GM19238 (cell line): ENCODE results near the gene UVSSA.
"Not testable (repeated sequence)": the region's sequence is repeated elsewhere in the genome, so short reads cannot be mapped to it uniquely, and the experiment has no call there.

ENCODE experiments used
- DNase-seq: peaks from one replicate; pipeline ENCODE4 v3.0.0; 2011; ENCODE audit warnings: low spot score; ENCODE audit not compliant: insufficient read length

The UVSSA gene

GRCh38 chr4:1316537-1317168 is 30.4 kb upstream of the UVSSA start:
- DNase-seq: no peak

- DNase-seq: no peak
Observed at GRCh38 chr4:1317177-1318045, 29.6 kb upstream of the UVSSA start.

DNA sequence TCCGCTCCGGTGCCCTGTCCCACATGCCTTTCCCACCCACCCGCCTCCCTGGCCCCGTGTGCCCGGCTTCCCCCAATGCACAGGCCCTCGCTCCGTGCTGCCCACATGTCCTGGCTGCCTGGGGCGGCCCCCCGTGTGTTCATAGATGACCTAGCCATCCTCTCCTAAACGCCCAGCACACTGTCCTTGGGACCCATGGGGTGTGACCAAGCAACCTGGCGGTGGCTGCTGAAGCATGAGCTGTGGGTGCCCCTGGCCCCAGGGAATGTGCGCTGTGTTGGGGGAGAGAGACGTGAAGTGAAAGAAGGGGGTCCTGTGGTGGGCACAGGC is 29.0 kb upstream of the UVSSA start:
- DNase-seq: no peak

DNA sequence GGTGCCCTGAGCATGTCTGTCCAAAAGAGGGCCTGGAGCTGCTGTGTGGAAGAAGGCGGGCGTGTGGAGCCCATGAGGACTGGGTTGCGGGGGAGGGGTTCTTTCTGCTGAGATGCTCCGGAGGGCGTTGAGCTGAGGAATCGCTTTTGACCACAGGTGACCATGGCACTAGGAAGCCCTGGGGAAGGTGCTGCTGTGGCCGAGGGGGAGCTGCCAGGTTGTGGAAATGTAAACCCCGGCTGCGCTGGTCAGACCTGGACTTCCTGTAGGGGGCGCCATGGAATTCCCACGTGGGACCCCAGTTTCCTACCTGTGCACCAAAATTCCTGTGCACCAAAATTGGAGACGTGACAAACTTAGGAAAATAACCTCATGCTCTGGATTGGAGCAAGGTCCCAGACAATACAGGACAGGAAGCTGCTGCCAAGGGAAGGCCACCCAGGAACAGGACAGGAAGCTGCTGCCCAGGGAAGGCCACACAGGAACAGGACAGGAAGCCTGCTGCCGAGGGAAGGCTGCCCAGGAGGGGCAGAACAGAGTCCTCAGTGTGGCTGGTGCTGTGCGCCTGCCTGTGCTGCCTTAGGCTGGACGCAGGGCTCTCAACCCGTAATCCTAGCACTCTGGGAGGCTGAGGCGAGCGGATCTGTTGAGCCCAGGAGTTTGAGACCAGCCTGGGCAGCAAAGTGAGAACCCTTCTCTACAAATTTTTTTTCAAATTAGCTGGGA is 28.4 kb upstream of the UVSSA start:
- no peak for DNase-seq

GRCh38 chr4:1321486-1321885 is 25.5 kb upstream of the UVSSA start:
- DNase-seq: no peak

- no peak for DNase-seq
Observed at GRCh38 chr4:1321946-1322650, 24.9 kb upstream of the UVSSA start.

- DNase-seq: no peak
Observed at GRCh38 chr4:1323280-1323634, 23.8 kb upstream of the UVSSA start.

GRCh38 chr4:1323635-1324442 is 23.2 kb upstream of the UVSSA start:
- DNase-seq: no peak

DNA sequence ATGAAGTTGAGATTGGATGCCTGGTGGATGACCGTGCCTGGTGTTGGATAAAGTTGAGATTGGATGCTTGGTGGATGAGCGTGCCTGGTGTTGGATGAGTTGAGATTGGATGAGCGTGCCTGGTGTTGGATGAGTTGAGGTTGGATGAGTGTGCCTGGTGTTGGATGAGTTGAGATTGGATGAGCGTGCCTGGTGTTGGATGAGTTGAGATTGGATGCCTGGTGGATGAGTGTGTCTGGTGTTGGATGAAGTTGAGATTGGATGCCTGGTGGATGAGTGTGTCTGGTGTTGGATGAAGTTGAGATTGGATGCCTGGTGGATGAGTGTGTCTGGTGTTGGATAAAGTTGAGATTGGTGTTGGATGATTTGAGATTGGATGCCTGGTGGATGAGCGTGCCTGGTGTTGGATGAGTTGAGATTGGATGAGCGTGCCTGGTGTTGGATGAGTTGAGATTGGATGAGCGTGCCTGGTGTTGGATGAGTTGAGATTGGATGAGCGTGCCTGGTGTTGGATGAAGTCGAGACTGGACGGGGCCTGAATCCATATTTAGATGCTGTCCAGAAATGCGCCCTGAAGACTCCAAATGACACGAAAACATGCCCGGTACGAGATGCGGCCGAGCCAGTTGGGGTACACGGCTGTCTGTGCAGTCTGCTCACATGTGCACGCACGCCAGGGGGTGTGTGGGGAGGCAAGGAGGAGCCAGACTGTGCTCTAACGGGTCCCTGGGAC is 22.4 kb upstream of the UVSSA start:
- not testable (repeated sequence) for DNase-seq

DNA sequence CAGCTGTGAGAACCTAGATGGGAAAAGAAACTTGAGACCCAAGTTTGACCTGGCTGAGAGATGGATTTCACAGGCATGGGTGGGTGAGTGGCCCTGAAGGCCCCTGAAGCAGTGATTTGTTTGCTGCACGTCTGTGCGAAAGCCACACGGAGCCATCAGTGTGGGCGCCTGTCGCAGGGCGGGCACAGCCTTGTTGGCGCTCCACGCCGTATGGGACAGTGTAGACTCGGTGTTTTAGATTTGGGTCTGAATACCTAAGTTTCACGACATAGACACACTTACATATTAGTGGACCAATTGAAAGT is 21.9 kb upstream of the UVSSA start:
- no peak for DNase-seq

DNA sequence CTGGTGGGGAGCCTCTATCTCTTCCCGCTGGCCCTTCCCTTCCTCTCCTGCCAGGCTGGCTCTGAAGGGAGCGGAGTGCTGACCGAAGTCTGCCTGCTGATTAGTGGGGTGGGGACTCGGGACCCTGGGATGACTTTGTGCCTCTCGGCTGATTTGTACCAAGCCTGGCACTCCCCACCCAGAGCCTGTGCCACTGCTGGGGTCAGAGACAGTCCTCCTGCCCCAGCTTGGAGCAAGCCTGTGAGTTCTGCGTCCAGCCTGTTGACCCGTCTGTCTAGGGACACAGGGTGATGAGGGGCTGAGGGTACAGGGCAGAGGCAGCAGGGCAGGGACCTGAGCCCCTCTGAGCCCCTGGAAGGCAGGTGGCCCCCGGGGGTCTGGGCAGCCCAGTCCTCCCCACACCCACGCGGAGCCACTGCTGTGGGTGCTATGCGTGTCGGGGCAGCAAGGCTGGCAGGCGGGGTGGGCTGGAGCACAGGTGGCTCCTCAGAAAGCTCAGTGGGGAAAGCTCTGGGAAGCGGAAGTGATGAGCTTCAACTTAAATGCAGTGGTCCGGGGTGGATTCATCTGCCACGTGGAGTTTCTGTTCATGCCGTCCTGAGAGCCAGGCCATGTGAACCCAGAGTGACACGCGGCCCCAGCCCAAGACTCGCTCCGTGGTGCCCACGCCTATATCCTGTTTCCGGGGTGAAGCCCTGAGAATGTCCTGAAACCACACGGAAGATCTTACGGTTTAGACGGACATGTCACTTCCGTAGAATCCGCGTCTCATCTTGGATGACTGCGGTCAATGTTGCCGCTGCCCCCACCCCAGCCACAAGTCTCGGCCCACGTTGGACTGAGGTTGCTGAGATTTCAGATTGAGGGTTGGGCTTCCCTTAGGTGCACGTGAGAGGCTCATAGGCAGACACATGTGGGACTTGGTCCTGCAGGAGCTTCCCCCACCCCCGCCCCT is 21.1 kb upstream of the UVSSA start:
- DNase-seq: no peak

GRCh38 chr4:1326751-1327525 is 20.1 kb upstream of the UVSSA start:
- DNase-seq: no peak

- no peak for DNase-seq
Observed at GRCh38 chr4:1327526-1328266, 19.3 kb upstream of the UVSSA start.

- DNase-seq: no peak
Observed at GRCh38 chr4:1328267-1329155, 18.5 kb upstream of the UVSSA start.

- DNase-seq: no peak
Observed at GRCh38 chr4:1329408-1330371, 17.3 kb upstream of the UVSSA start.
